HG03280 (cell line): ENCODE measurements around the gene ANKMY1.

ENCODE experiments used
- ATAC-seq: cut with Tn5 transposase; IDR thresholded peaks from one replicate; pipeline ENCODE4 v1.9.1; 2021; ENCODE audit warnings: mild to moderate bottlenecking, moderate library complexity; ENCODE audit not compliant: unreplicated experiment

Gene ANKMY1

GRCh38 chr2:240440251-240440650 is 117.5 kb downstream of the ANKMY1 start:
- no peak for ATAC-seq

- ATAC-seq, result no peak
These were observed 118.1 kb downstream of the ANKMY1 start for GRCh38 chr2:240439698-240440151.

- ATAC-seq, result no peak
These were observed 118.7 kb downstream of the ANKMY1 start for GRCh38 chr2:240438810-240439697.

- no peak for ATAC-seq
These were observed 119.7 kb downstream of the ANKMY1 start for GRCh38 chr2:240437861-240438809.

- ATAC-seq, result no peak
These were observed 120.3 kb downstream of the ANKMY1 start for GRCh38 chr2:240437551-240437860.

GRCh38 chr2:240436683-240437550 is 120.9 kb downstream of the ANKMY1 start:
- no peak for ATAC-seq

- peak; percentile 10 for ATAC-seq
These were observed 121.7 kb downstream of the ANKMY1 start for GRCh38 chr2:240435948-240436682.

GRCh38 chr2:240435457-240435947 is 122.3 kb downstream of the ANKMY1 start, which contains the start of gene GPC1:
GPC1 (plus strand) TSS chr2:240435663; CDS start chr2:240435919, 256 bp downstream.
- ATAC-seq, result peak; percentile 50

- peak; percentile 58 for ATAC-seq
These were observed 122.9 kb downstream of the ANKMY1 start for GRCh38 chr2:240434728-240435456.

GRCh38 chr2:240433973-240434727 is 123.6 kb downstream of the ANKMY1 start:
- no peak for ATAC-seq

GRCh38 chr2:240432820-240433801 is 124.7 kb downstream of the ANKMY1 start:
- no peak for ATAC-seq

- no peak for ATAC-seq
These were observed 125.4 kb downstream of the ANKMY1 start for GRCh38 chr2:240432430-240432819.

GRCh38 chr2:240431661-240432424 is 125.9 kb downstream of the ANKMY1 start:
- no peak for ATAC-seq

- ATAC-seq, result no peak
These were observed 126.5 kb downstream of the ANKMY1 start for GRCh38 chr2:240431271-240431660.

- no peak for ATAC-seq
These were observed 127.2 kb downstream of the ANKMY1 start for GRCh38 chr2:240430595-240430994.

- ATAC-seq, result no peak
These were observed 127.8 kb downstream of the ANKMY1 start for GRCh38 chr2:240429872-240430491.
